Smooth muscle cell (in vitro differentiated cells): ENCODE results near the gene FNDC5. TPM values are rescaled to one million over a fixed set of nuclear protein-coding genes. Genes with fewer than 3 reads are reported as not detected.
A peak's percentile ranks its signal among the peaks of the same experiment; 100 is the strongest.
"Not testable (repeated sequence)": the region's sequence is repeated elsewhere in the genome, so short reads cannot be mapped to it uniquely, and the experiment has no call there.

Experiments
- DNase-seq: peaks from one replicate; lab custom pipeline; 2025; ENCODE audit not compliant: unreplicated experiment; lab: John Stamatoyannopoulos, UW
- H2AFZ ChIP-seq: fragments of 200-600 bp; sonication (generic); 2 replicates; pipeline ENCODE4 v1.6.0; 2016; ENCODE audit warnings: antibody characterized with exemption, low read depth, mild to moderate bottlenecking
- H3F3A ChIP-seq: fragments of 200-600 bp; sonication (generic); 2 replicates; pipeline ENCODE4 v1.6.0; 2017; ENCODE audit warnings: antibody characterized with exemption, low read depth
- H3K27ac ChIP-seq: fragments of 200-600 bp; sonication (generic); 2 replicates; pipeline ENCODE4 v1.5.1; 2016; ENCODE audit warnings: low read depth, mild to moderate bottlenecking
- H3K27me3 ChIP-seq: fragments of 200-600 bp; sonication (generic); 2 replicates; pipeline ENCODE4 v1.6.1; 2016; ENCODE audit warnings: low read depth, mild to moderate bottlenecking
- H3K36me3 ChIP-seq: fragments of 200-600 bp; sonication (generic); 2 replicates; pipeline ENCODE4 v1.5.1; 2016; ENCODE audit warnings: low read depth
- H3K4me1 ChIP-seq: fragments of 200-600 bp; sonication (generic); 2 replicates; pipeline ENCODE4 v1.5.1; 2016; ENCODE audit warnings: low read depth
- H3K4me2 ChIP-seq: fragments of 200-600 bp; sonication (generic); 2 replicates; pipeline ENCODE4 v1.6.0; 2016; ENCODE audit warnings: mild to moderate bottlenecking
- H3K4me3 ChIP-seq: fragments of 200-600 bp; sonication (generic); 2 replicates; pipeline ENCODE4 v1.5.1; 2016; ENCODE audit warnings: mild to moderate bottlenecking
- H3K79me2 ChIP-seq: fragments of 200-600 bp; sonication (generic); 2 replicates; pipeline ENCODE4 v1.6.0; 2016; ENCODE audit warnings: low read depth, mild to moderate bottlenecking
- H3K9ac ChIP-seq: fragments of 200-600 bp; sonication (generic); 2 replicates; pipeline ENCODE4 v1.6.0; 2016; ENCODE audit warnings: low read depth
- H3K9me3 ChIP-seq: fragments of 200-600 bp; sonication (generic); replicated peaks from 2 replicates; pipeline ENCODE4 v1.5.1; 2016; ENCODE audit warnings: low read depth
- H4K20me1 ChIP-seq: fragments of 200-600 bp; sonication (generic); 2 replicates; pipeline ENCODE4 v1.6.0; 2016; ENCODE audit warnings: low read depth
- WGBS: methylation state at CpG from one replicate; pipeline ENCODE4 v1.1.7; 2016; ENCODE audit warnings: low lambda C conversion rate; 5-methylcytosine and 5-hydroxymethylcytosine counted together
- polyA plus RNA-seq: library from polyadenylated mRNA; unstranded; fragments of >200 nt; fragmentation: Nextera tagmentation; extraction: Ambion mirVana; gene quantifications from 2 replicates; pipeline ENCODE4 v1.2.1, GENCODE V29; 2016
- total RNA-seq: library from RNA; depleted of rRNA; stranded (reverse); fragments of >200 nt; gene quantifications from 2 replicates; pipeline ENCODE4 v1.2.3, GENCODE V29; 2014
- TF ChIP-seq, protein P1 (sequence below): fragments of 200-600 bp; sonication (generic); IDR thresholded peaks from 2 replicates; pipeline ENCODE4 v1.5.1; 2017; ENCODE audit warnings: borderline replicate concordance, mild to moderate bottlenecking, antibody characterized with exemption; ENCODE audit not compliant: insufficient read depth, poor library complexity, severe bottlenecking

FNDC5 gene
- total and polyA plus RNA-seq, 2 experiments from 2014 or later: not detected

DNA sequence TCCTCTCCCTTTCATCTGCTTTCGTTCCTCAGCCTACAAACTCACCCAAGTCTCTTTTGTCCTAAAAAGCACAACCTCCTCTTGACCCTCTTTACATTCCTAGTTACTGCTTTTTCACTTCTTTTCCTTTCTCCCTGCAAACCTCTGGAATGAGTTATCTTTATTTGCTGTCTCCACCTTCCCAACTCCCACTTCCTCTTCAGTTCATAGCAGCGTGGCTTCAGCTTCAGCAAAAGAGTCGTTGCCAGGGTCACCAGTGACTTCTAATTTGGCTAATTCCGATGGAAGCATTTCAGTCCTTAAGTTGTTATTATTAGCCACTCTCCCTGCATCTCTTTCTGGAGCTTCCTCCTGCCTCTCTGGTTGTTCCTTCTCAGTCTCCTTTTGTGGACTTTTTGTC is 36.7 kb upstream of the FNDC5 start:
- no peaks in the 10 kb centered on the region for H3K4me1 ChIP-seq
- WGBS: 33% methylated on average over 4 of the region's 4 CpGs

DNA sequence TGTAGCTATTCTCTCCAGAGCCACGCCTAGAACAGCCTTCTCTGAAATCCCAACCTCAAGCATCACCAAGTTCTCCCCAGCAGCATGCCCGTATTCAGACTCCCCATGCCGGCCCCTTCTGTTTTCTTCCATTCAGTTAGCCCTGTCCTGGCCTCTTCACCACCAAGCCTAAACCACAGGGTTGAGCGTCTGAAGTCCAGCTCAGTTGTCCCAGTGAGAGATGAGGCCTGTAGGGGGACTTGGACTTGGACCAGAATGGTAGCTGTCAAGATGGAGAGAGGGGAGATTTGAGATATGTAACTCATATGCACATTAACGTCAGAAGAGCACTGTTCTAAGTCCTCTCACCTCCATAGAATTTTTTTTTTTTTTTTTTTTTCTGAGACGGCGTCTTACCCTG is 35.9 kb upstream of the FNDC5 start:
- no peak overlapping the region for H3K9ac ChIP-seq
- H3K36me3 ChIP-seq: no peaks in the 10 kb centered on the region
- H3K27me3 ChIP-seq: no peaks in the 10 kb centered on the region
- 94% methylated on average over 7 of the region's 7 CpGs for WGBS
- H3K9me3 ChIP-seq: no peaks in the 10 kb centered on the region
- H3K4me1 ChIP-seq: no peaks in the 10 kb centered on the region
- H4K20me1 ChIP-seq: no peaks in the 10 kb centered on the region
- H3K4me3 ChIP-seq: no peak overlapping the region
- TF ChIP-seq, protein P1, sequence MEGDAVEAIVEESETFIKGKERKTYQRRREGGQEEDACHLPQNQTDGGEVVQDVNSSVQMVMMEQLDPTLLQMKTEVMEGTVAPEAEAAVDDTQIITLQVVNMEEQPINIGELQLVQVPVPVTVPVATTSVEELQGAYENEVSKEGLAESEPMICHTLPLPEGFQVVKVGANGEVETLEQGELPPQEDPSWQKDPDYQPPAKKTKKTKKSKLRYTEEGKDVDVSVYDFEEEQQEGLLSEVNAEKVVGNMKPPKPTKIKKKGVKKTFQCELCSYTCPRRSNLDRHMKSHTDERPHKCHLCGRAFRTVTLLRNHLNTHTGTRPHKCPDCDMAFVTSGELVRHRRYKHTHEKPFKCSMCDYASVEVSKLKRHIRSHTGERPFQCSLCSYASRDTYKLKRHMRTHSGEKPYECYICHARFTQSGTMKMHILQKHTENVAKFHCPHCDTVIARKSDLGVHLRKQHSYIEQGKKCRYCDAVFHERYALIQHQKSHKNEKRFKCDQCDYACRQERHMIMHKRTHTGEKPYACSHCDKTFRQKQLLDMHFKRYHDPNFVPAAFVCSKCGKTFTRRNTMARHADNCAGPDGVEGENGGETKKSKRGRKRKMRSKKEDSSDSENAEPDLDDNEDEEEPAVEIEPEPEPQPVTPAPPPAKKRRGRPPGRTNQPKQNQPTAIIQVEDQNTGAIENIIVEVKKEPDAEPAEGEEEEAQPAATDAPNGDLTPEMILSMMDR: no peak
- H3K27ac ChIP-seq: no peak overlapping the region
- peaks cover 6% of the 10 kb centered on the region for H3F3A ChIP-seq
- DNase-seq: no peak
- H3K4me2 ChIP-seq: no peak overlapping the region
- no peaks in the 10 kb centered on the region for H3K79me2 ChIP-seq
- H2AFZ ChIP-seq: no peak overlapping the region

More for the DNA sequence above, 36.7 kb upstream of the FNDC5 start:
- Histone ChIP-seq H3K9ac (no peak overlapping the region), H3K4me2 (no peak overlapping the region), H3K4me3 (no peak overlapping the region), H4K20me1 (no peaks in the 10 kb centered on the region), H3K79me2 (no peaks in the 10 kb centered on the region), H2AFZ (peak overlapping the region; percentile 30), H3K9me3 (no peaks in the 10 kb centered on the region), H3F3A (no peaks in the 10 kb centered on the region), H3K36me3 (no peaks in the 10 kb centered on the region), H3K27ac (no peak overlapping the region), H3K27me3 (no peaks in the 10 kb centered on the region)
- TF ChIP-seq, protein P1: no peak
- DNase-seq: no peak

DNA sequence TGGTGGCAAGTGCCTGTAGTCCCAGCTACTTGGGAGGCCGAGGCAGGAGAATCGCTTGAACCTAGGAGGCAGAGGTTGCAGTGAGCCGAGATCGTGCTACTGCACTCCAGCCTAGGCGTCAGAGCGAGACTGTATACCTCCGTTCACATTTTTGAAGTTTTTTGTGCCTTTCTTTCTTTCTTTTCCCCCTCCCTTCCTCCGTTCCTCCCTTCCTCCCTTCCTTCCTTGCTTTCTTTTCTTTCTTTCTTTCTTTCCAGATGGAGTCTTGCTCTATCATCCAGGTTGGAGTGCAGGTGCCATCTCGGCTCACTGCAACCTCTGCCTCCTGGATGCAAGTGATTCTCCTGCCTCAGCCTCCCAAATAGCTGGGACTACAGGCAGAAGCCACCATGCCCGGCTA is 34.9 kb upstream of the FNDC5 start:
- H3K36me3 ChIP-seq, H4K20me1 ChIP-seq, H3K9me3 ChIP-seq, DNase-seq, H3K79me2 ChIP-seq, H3K4me1 ChIP-seq, H2AFZ ChIP-seq, H3K4me2 ChIP-seq, H3K27me3 ChIP-seq, H3K4me3 ChIP-seq, H3K27ac ChIP-seq, H3K9ac ChIP-seq, H3F3A ChIP-seq: not testable (repeated sequence)
- WGBS: 81% methylated on average over 10 of the region's 10 CpGs

DNA sequence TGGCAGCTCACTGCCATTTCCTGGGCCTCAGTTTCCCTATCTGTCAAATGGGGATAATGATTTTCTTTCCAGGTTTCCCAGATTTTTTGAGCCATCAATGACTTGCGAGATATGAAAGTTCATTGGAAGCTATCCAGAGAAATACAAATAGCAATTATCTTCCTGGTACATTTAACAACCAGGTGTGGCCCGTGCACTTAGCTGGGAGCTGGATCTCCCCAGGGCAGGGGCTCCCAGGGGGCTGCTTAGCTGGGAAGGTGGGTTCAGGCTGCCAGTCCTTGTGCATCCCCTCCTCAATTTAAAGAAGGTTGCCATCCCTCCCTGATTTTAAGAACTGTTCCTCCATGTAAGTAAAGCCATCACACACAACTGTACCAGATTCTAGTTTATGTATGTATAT is 34.1 kb upstream of the FNDC5 start:
- H2AFZ ChIP-seq: no peak overlapping the region
- H3K79me2 ChIP-seq: no peaks in the 10 kb centered on the region
- H3K27me3 ChIP-seq: no peaks in the 10 kb centered on the region
- TF ChIP-seq, protein P1: no peak
- no peaks in the 10 kb centered on the region for H3K36me3 ChIP-seq
- no peaks in the 10 kb centered on the region for H3K9me3 ChIP-seq
- 90% methylated on average over 2 of the region's 2 CpGs for WGBS
- H3K27ac ChIP-seq: no peak overlapping the region
- peaks cover 6% of the 10 kb centered on the region for H3F3A ChIP-seq
- H3K4me2 ChIP-seq: no peak overlapping the region
- H3K9ac ChIP-seq: no peak overlapping the region
- no peaks in the 10 kb centered on the region for H4K20me1 ChIP-seq
- H3K4me3 ChIP-seq: no peak overlapping the region
- no peak for DNase-seq
- H3K4me1 ChIP-seq: peaks cover 5% of the 10 kb centered on the region
